ENCODE measurements around the gene SUSD6.

DNA sequence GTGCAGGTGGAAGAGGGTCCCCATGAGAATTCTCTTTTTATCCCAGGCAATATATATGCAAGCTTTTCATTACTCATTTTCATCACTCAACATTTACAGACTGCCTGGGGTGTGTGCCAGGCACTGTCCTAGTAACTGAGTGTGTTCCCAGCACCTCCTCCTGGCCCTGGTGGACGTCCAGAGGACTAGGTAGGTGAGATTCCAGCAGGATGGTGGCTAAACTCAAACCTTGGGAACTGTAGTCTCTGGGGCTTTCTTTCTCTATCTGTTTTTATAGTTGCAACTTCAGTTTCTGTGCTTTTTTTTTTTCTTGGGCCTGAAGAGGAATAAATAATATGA is 63.8 kb downstream of the SUSD6 start:
- no peak for TF ChIP-seq POLR2AphosphoS5 (IDR thresholded peaks at IDR 0.05; ENCODE audit: borderline replicate concordance, low read depth, low read length)
- TF ChIP-seq FOXP2 (optimal IDR thresholded peaks at IDR 0.05; ENCODE audit: control extremely low read depth, extremely low read length, insufficient read depth), result no peak
